OCI-LY7 (cell line): ENCODE measurements around the gene EDN1. TPM values are rescaled to one million over a fixed set of nuclear protein-coding genes. Genes with fewer than 3 reads are reported as not detected.

Source experiments
- BruUV-seq: library from RNA; stranded (reverse); fragments of 400-500 nt; replicated peaks from 2 replicates; lab custom pipeline; 2021; lab: Mats Ljungman, UMichigan
- CTCF ChIA-PET: fragments of 300-600 bp; sonication (Branson Sonifier 250); formaldehyde crosslinking; loops from one replicate; lab custom pipeline; 2022; ENCODE audit warnings: antibody characterized with exemption; ENCODE audit not compliant: unreplicated experiment; lab: Charles Lee
- POLR2A ChIA-PET: fragments of 300-600 bp; sonication (Branson Sonifier 250); formaldehyde crosslinking; loops from one replicate; lab custom pipeline; 2022; ENCODE audit warnings: antibody characterized with exemption; lab: Charles Lee
- DNase-seq: peaks from one replicate; pipeline ENCODE4 v3.0.0-alpha.2; 2015; ENCODE audit warnings: low spot score
- H2AFZ ChIP-seq: fragments of 200-600 bp; sonication (generic), shearing (Covaris generic); 2 replicates; pipeline ENCODE4 v1.6.1; 2014; ENCODE audit warnings: mild to moderate bottlenecking, antibody characterized with exemption, low read length, moderate library complexity
- H3K27ac ChIP-seq: fragments of 200-600 bp; sonication (generic); 2 replicates; pipeline ENCODE4 v1.5.1; 2014; ENCODE audit warnings: mixed run types, low read depth, mild to moderate bottlenecking, moderate library complexity, low read length, inconsistent platforms; ENCODE audit not compliant: poor library complexity, severe bottlenecking
- H3K36me3 ChIP-seq: fragments of 200-600 bp; sonication (generic); 2 replicates; pipeline ENCODE4 v1.6.1; 2014; ENCODE audit warnings: mild to moderate bottlenecking, antibody characterized with exemption, low read length, moderate library complexity, mixed read lengths; ENCODE audit not compliant: insufficient read depth
- H3K4me1 ChIP-seq: fragments of 200-600 bp; sonication (generic); 2 replicates; pipeline ENCODE4 v1.5.1; 2014; ENCODE audit warnings: mild to moderate bottlenecking, low read length; ENCODE audit not compliant: insufficient read depth, poor library complexity, severe bottlenecking
- H3K4me2 ChIP-seq: fragments of 200-600 bp; sonication (generic); 2 replicates; pipeline ENCODE4 v1.6.1; 2014; ENCODE audit warnings: mild to moderate bottlenecking, low read length
- H3K4me3 ChIP-seq: fragments of 200-600 bp; sonication (generic); 2 replicates; pipeline ENCODE4 v1.5.1; 2014; ENCODE audit warnings: mild to moderate bottlenecking, low read depth, low read length; ENCODE audit not compliant: poor library complexity, severe bottlenecking
- H3K79me2 ChIP-seq: fragments of 200-600 bp; sonication (generic); 2 replicates; pipeline ENCODE4 v1.6.1; 2016; ENCODE audit warnings: low read depth, mild to moderate bottlenecking, low read length, moderate library complexity, mixed read lengths; ENCODE audit not compliant: insufficient read depth
- H3K9me2 ChIP-seq: fragments of 200-600 bp; sonication (generic); 2 replicates; pipeline ENCODE4 v1.6.1; 2016; ENCODE audit warnings: mild to moderate bottlenecking, low read length, mixed read lengths; ENCODE audit not compliant: insufficient read depth
- H3K9me3 ChIP-seq: fragments of 200-600 bp; sonication (generic); 2 replicates; pipeline ENCODE4 v1.6.1; 2014; ENCODE audit warnings: mild to moderate bottlenecking, mixed run types, low read length, mixed read lengths
- H4K20me1 ChIP-seq: fragments of 200-600 bp; sonication (generic); 2 replicates; pipeline ENCODE4 v1.6.1; 2014; ENCODE audit warnings: mild to moderate bottlenecking, antibody characterized with exemption, low read length, moderate library complexity, mixed read lengths; ENCODE audit not compliant: insufficient read depth
- CTCF ChIP-seq: fragments of 200-600 bp; sonication (generic); conservative IDR thresholded peaks from 2 replicates; pipeline ENCODE4 v1.5.1; 2014; ENCODE audit warnings: mild to moderate bottlenecking, antibody characterized with exemption, low read length, moderate library complexity, mixed read lengths
- EZH2phosphoT487 ChIP-seq: fragments of 200-600 bp; sonication (generic); IDR thresholded peaks from 2 replicates; pipeline ENCODE4 v1.6.1; 2018; ENCODE audit warnings: low read depth, borderline replicate concordance, mild to moderate bottlenecking, mixed run types, antibody characterized with exemption, low read length, moderate library complexity, mixed read lengths
- intact Hi-C: fragments of 100-400 bp; cut with micrococcal nuclease; formaldehyde crosslinking; loops from one replicate; pipeline ENCODE4 v1.10.0; 2022; ENCODE audit not compliant: unreplicated experiment
- small RNA-seq: library from RNA; depleted of rRNA; stranded (forward); fragments of <200 nt; gene quantifications from one replicate; pipeline ENCODE3, GENCODE V24; 2014
- total RNA-seq, 2 experiments: library from RNA; depleted of rRNA in 1 of 2; stranded (reverse); fragments of >200 nt in 1 of 2; shearing (Covaris generic) in 1 of 2; gene quantifications; 2 replicates each; pipeline ENCODE4 v1.2.3, GENCODE V29; 2014 to 2022

The EDN1 gene
- total RNA-seq, 2 experiments from 2014 or later = not detected

- Histone ChIP-seq H3K4me2 (no peak overlapping the region), H2AFZ (no peak overlapping the region), H3K4me1 (peaks cover 5% of the 10 kb centered on the region), H4K20me1 (no peaks in the 10 kb centered on the region), H3K9me3 (no peaks in the 10 kb centered on the region), H3K9me2 (no peaks in the 10 kb centered on the region), H3K79me2 (no peaks in the 10 kb centered on the region), H3K4me3 (no peak overlapping the region), H3K27ac (no peak overlapping the region), H3K36me3 (no peaks in the 10 kb centered on the region)
- no peak for DNase-seq
- no TSS peak for BruUV-seq
- intact Hi-C loops = no loop called here
- POLR2A ChIA-PET = no interaction called here
- TF ChIP-seq CTCF (no peak), EZH2phosphoT487 (no peak)
- CTCF ChIA-PET = no interaction called here
Measured at GRCh38 chr6:12344961-12345693, 55.0 kb downstream of the EDN1 start.

- no peaks in the 10 kb centered on the region for H3K9me3 ChIP-seq
- intact Hi-C loops = no loop called here
- H3K79me2 ChIP-seq = no peaks in the 10 kb centered on the region
- H2AFZ ChIP-seq = no peak overlapping the region
- no TSS peak for BruUV-seq
- no peaks in the 10 kb centered on the region for H4K20me1 ChIP-seq
- CTCF ChIA-PET = no interaction called here
- H3K27ac ChIP-seq = no peak overlapping the region
- H3K4me1 ChIP-seq = peaks cover 5% of the 10 kb centered on the region
- DNase-seq = no peak
- H3K4me2 ChIP-seq = no peak overlapping the region
- no peaks in the 10 kb centered on the region for H3K36me3 ChIP-seq
- TF ChIP-seq CTCF = no peak
- no peak for TF ChIP-seq EZH2phosphoT487
- POLR2A ChIA-PET = no interaction called here
- H3K4me3 ChIP-seq = no peak overlapping the region
- no peaks in the 10 kb centered on the region for H3K9me2 ChIP-seq
Measured at GRCh38 chr6:12345694-12346058, 55.5 kb downstream of the EDN1 start.

Small RNAs within 50 kb of the gene (small RNA-seq; reads per million reads assigned to genes)
- not detected for gene SUMO2P12
